GM23248 (cell line): ENCODE results near the gene CYFIP1.

Experiments
- EZH2 ChIP-seq: fragments of 200-600 bp; sonication (generic); IDR thresholded peaks from 2 replicates; pipeline ENCODE4 v1.6.1; 2018; ENCODE audit warnings: antibody characterized with exemption, mild to moderate bottlenecking; ENCODE audit not compliant: insufficient read depth, poor library complexity, severe bottlenecking
- EZH2phosphoT487 ChIP-seq: fragments of 200-600 bp; sonication (generic); IDR thresholded peaks from 2 replicates; pipeline ENCODE4 v1.6.1; 2018; ENCODE audit warnings: antibody characterized with exemption, moderate library complexity, mild to moderate bottlenecking, low read depth; ENCODE audit not compliant: insufficient read depth

- TF ChIP-seq EZH2phosphoT487 (no peak), EZH2 (no peak)
Measured at GRCh38 chr15:22872936-22873701, 107.0 kb downstream of the CYFIP1 start.
